KBM-7 (cell line): ENCODE measurements around the gene HSD11B1.

Experiments used
- DNase-seq: peaks from one replicate; pipeline ENCODE4 v3.0.0-alpha.2; 2015
- in situ Hi-C: fragments of 300-500 bp; cut with MboI; formaldehyde crosslinking; loops from 2 replicates; pipeline ENCODE4 v1.14.3; 2020; ENCODE audit warnings: low sequenced_read_pairs, low pct_unique_long_range_greater_than_20kb, mixed read lengths

Gene HSD11B1

GRCh38 chr1:209770636-209771415, 66.2 kb downstream of the HSD11B1 start:
- no peak for DNase-seq
- in situ Hi-C loops, result no loop called here

GRCh38 chr1:209772126-209772525, 67.5 kb downstream of the HSD11B1 start:
- in situ Hi-C loops, result no loop called here
- DNase-seq, result no peak

DNA sequence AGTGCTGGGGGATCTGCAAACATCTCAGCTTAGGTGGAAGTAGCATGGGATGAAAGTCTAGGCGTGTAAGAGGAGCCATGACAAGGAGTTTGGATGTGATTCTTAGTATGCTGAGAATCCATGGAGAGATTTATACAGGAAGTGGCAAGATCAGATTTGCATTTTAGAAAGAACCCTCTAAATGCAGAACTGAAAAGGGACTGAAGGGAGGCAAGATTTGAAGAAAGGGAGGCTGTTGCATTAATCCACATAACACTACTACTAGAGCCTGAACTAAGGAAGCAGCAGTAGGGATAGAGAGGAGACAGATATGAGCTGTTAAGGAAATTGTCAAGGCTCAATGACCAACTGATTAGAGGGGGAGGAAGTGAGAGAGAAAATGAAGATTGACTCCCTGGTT, 69.9 kb downstream of the HSD11B1 start:
- in situ Hi-C loops, result no loop called here

DNA sequence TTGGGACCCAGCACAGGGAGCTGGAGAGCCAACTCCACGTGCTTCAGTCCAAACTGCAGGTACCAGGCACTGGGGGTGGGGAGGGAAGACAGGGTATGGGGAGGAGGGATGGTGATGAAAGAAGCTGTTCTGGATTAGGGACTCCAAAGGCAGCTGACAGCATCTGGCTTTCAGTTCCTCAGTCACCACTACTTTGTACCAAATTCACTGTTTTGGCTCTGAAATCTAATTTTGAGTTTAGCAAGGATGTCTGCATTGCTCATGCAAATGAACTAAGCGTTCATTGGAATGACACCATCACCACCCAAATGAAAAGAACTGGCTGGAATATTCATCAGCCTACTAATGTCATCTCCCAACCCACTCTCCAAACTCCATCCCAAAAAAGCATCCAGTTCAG, 71.0 kb downstream of the HSD11B1 start:
- in situ Hi-C loops, result no loop called here
- DNase-seq, result no peak

More for the DNA sequence above, 69.9 kb downstream of the HSD11B1 start:
- no peak for DNase-seq

DNA sequence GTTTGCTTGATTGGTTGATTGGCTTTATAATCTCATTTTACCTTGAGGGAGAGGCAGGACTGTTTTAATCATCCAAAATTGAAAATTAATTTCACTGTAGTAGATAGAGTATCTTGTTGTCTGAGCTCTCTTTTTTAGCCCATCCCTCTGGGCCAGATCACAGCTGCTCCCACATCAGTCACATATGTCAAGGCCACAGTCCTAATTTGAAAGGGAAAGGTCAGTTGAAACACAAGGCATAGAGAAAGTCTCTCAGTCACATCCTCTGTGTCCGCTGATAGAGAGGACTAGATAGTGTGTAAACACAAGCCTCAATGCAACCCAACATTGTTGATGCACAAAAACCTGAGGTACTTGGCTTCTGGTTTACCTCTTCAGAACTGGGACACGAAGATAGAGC, 72.9 kb downstream of the HSD11B1 start:
- in situ Hi-C loops, result no loop called here

GRCh38 chr1:209778102-209778501, 73.5 kb downstream of the HSD11B1 start:
- no peak for DNase-seq
- in situ Hi-C loops, result no loop called here

More for the DNA sequence above, 72.9 kb downstream of the HSD11B1 start:
- DNase-seq, result no peak

GRCh38 chr1:209780268-209780667, 75.6 kb downstream of the HSD11B1 start:
- DNase-seq, result no peak
- in situ Hi-C loops, result no loop called here

DNA sequence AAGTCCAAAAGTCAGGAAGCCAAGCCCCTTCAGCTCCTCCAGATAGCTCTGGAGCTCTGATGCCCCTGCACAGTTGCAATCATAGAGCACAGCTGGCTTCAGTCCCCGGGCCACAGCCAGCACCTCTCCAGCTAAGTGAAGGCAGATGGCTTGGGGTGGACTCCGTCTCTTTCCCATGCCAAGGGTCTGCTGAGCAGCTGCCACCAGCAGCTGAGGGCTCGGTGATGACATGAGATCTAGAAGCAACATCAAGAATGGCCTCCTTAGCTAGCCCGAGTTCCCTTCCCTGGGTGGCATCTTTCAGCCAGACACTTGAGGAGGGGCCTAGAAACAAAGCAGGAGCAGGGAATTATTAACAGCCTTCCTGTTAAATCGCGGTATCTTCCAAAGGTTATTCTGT, 78.7 kb downstream of the HSD11B1 start:
- no peak for DNase-seq
- in situ Hi-C loops, result no loop called here
